ENCODE data around the gene TACR1. TPM values are rescaled to one million over a fixed set of nuclear protein-coding genes. Genes with fewer than 3 reads are reported as not detected.

Gene TACR1
- total and polyA plus RNA-seq, 3 experiments from 2014 or later, result not detected

- Histone ChIP-seq H3K27me3 (ENCODE audit: insufficient read depth, low read length, poor library complexity, severe bottlenecking) (no peaks in the 10 kb centered on the region), H3K36me3 (ENCODE audit: insufficient read depth, low read length) (no peaks in the 10 kb centered on the region), H3K4me1 (ENCODE audit: insufficient read depth, low read length) (no peaks in the 10 kb centered on the region), H3K27ac (ENCODE audit: low read depth, low read length) (no peak overlapping the region), H3K9me3 (ENCODE audit: low read length) (no peaks in the 10 kb centered on the region), H3K4me3 (ENCODE audit: low read length) (no peak overlapping the region)
- no peaks in the 10 kb centered on the region for H3K4me1 Mint-ChIP-seq
- H3K9me3 Mint-ChIP-seq, result no peaks in the 10 kb centered on the region
- H3K4me3 Mint-ChIP-seq, result no peak overlapping the region
- ChIA-PET POLR2A (no interaction called here), CTCF (no interaction called here)
- H3K27me3 Mint-ChIP-seq, result peaks cover 8 to 9% of the 10 kb centered on the region in 2 donors
- DNase-seq, result no peak
- no peaks in the 10 kb centered on the region for H3K36me3 Mint-ChIP-seq
- no peak overlapping the region for H3K27ac Mint-ChIP-seq
These were observed 60.8 kb downstream of the TACR1 start for GRCh38 chr2:75138528-75138927.

- H3K4me3 Mint-ChIP-seq, result no peak overlapping the region
- peaks cover 4 to 6% of the 10 kb centered on the region in 2 donors for H3K27me3 Mint-ChIP-seq
- Histone ChIP-seq H3K27ac (ENCODE audit: low read depth, low read length) (no peak overlapping the region), H3K36me3 (ENCODE audit: insufficient read depth, low read length) (no peaks in the 10 kb centered on the region), H3K9me3 (ENCODE audit: low read length) (no peaks in the 10 kb centered on the region), H3K27me3 (ENCODE audit: insufficient read depth, low read length, poor library complexity, severe bottlenecking) (no peaks in the 10 kb centered on the region), H3K4me3 (ENCODE audit: low read length) (no peak overlapping the region), H3K4me1 (ENCODE audit: insufficient read depth, low read length) (no peaks in the 10 kb centered on the region)
- no peak overlapping the region for H3K27ac Mint-ChIP-seq
- ChIA-PET CTCF (no interaction called here), POLR2A (no interaction called here)
- no peak for DNase-seq
- no peaks in the 10 kb centered on the region for H3K36me3 Mint-ChIP-seq
- H3K4me1 Mint-ChIP-seq, result no peaks in the 10 kb centered on the region
- no peaks in the 10 kb centered on the region for H3K9me3 Mint-ChIP-seq
These were observed 63.4 kb downstream of the TACR1 start for GRCh38 chr2:75135776-75136400.

- H3K27me3 Mint-ChIP-seq, result peaks cover 4 to 6% of the 10 kb centered on the region in 2 donors
- no peak for DNase-seq
- no peak overlapping the region for H3K4me3 ChIP-seq (ENCODE audit: low read length)
- no peaks in the 10 kb centered on the region for H3K9me3 ChIP-seq (ENCODE audit: low read length)
- CTCF ChIA-PET, result no interaction called here
- H3K4me1 Mint-ChIP-seq, result no peaks in the 10 kb centered on the region
- no peaks in the 10 kb centered on the region for H3K27me3 ChIP-seq (ENCODE audit: insufficient read depth, low read length, poor library complexity, severe bottlenecking)
- no peaks in the 10 kb centered on the region for H3K36me3 Mint-ChIP-seq
- POLR2A ChIA-PET, result no interaction called here
- no peak overlapping the region for H3K27ac Mint-ChIP-seq
- no peak overlapping the region for H3K4me3 Mint-ChIP-seq
- no peak overlapping the region for H3K27ac ChIP-seq (ENCODE audit: low read depth, low read length)
- H3K4me1 ChIP-seq (ENCODE audit: insufficient read depth, low read length), result no peaks in the 10 kb centered on the region
- no peaks in the 10 kb centered on the region for H3K36me3 ChIP-seq (ENCODE audit: insufficient read depth, low read length)
- peaks cover 0 to 3% (median 0%) of the 10 kb centered on the region in 5 donors for H3K9me3 Mint-ChIP-seq
These were observed 64.5 kb downstream of the TACR1 start for GRCh38 chr2:75134860-75135259.

- Histone ChIP-seq H3K4me1 (ENCODE audit: insufficient read depth, low read length) (no peaks in the 10 kb centered on the region), H3K27me3 (ENCODE audit: insufficient read depth, low read length, poor library complexity, severe bottlenecking) (no peaks in the 10 kb centered on the region), H3K27ac (ENCODE audit: low read depth, low read length) (no peak overlapping the region), H3K36me3 (ENCODE audit: insufficient read depth, low read length) (no peaks in the 10 kb centered on the region), H3K4me3 (ENCODE audit: low read length) (no peak overlapping the region), H3K9me3 (ENCODE audit: low read length) (no peaks in the 10 kb centered on the region)
- DNase-seq, result no peak
- ChIA-PET CTCF (no interaction called here), POLR2A (no interaction called here)
- Mint-ChIP-seq H3K4me1 (no peaks in the 10 kb centered on the region), H3K36me3 (no peaks in the 10 kb centered on the region), H3K9me3 (peaks cover 0 to 3% (median 0%) of the 10 kb centered on the region in 5 donors), H3K27me3 (peaks cover 4 to 6% of the 10 kb centered on the region in 2 donors), H3K27ac (no peak overlapping the region), H3K4me3 (no peak overlapping the region)
These were observed 65.4 kb downstream of the TACR1 start for GRCh38 chr2:75133621-75134570.

- H3K36me3 ChIP-seq (ENCODE audit: insufficient read depth, low read length), result no peaks in the 10 kb centered on the region
- no peak overlapping the region for H3K27ac ChIP-seq (ENCODE audit: low read depth, low read length)
- H3K9me3 ChIP-seq (ENCODE audit: low read length), result no peaks in the 10 kb centered on the region
- no peak overlapping the region for H3K4me3 Mint-ChIP-seq
- no peak overlapping the region for H3K27ac Mint-ChIP-seq
- ChIA-PET CTCF (no interaction called here), POLR2A (no interaction called here)
- no peaks in the 10 kb centered on the region for H3K4me1 Mint-ChIP-seq
- peaks cover 0 to 6% (median 4%) of the 10 kb centered on the region in 3 donors for H3K36me3 Mint-ChIP-seq
- no peaks in the 10 kb centered on the region for H3K4me1 ChIP-seq (ENCODE audit: insufficient read depth, low read length)
- no peak for DNase-seq
- H3K4me3 ChIP-seq (ENCODE audit: low read length), result no peak overlapping the region
- H3K27me3 ChIP-seq (ENCODE audit: insufficient read depth, low read length, poor library complexity, severe bottlenecking), result no peaks in the 10 kb centered on the region
- peaks cover 0 to 11% (median 2%) of the 10 kb centered on the region in 5 donors for H3K9me3 Mint-ChIP-seq
- H3K27me3 Mint-ChIP-seq, result no peaks in the 10 kb centered on the region
These were observed 69.1 kb downstream of the TACR1 start for GRCh38 chr2:75130171-75130570.

GRCh38 chr2:75123876-75124275 is 75.4 kb downstream of the TACR1 start:
- ChIA-PET CTCF (no interaction called here), POLR2A (no interaction called here)
- Histone ChIP-seq H3K4me3 (ENCODE audit: low read length) (no peak overlapping the region), H3K4me1 (ENCODE audit: insufficient read depth, low read length) (no peaks in the 10 kb centered on the region), H3K27me3 (ENCODE audit: insufficient read depth, low read length, poor library complexity, severe bottlenecking) (no peaks in the 10 kb centered on the region), H3K36me3 (ENCODE audit: insufficient read depth, low read length) (no peaks in the 10 kb centered on the region), H3K27ac (ENCODE audit: low read depth, low read length) (no peak overlapping the region), H3K9me3 (ENCODE audit: low read length) (no peaks in the 10 kb centered on the region)
- Mint-ChIP-seq H3K4me3 (no peak overlapping the region), H3K9me3 (peaks cover 0 to 9% (median 2%) of the 10 kb centered on the region in 5 donors), H3K4me1 (no peaks in the 10 kb centered on the region), H3K36me3 (peaks cover 0 to 6% (median 4%) of the 10 kb centered on the region in 3 donors), H3K27ac (no peak overlapping the region), H3K27me3 (no peaks in the 10 kb centered on the region)
- DNase-seq, result no peak

- Mint-ChIP-seq H3K9me3 (peaks cover 0 to 2% (median 0%) of the 10 kb centered on the region in 5 donors), H3K4me1 (no peaks in the 10 kb centered on the region), H3K27me3 (no peaks in the 10 kb centered on the region), H3K4me3 (no peak overlapping the region), H3K36me3 (no peaks in the 10 kb centered on the region), H3K27ac (no peak overlapping the region)
- H3K27me3 ChIP-seq (ENCODE audit: insufficient read depth, low read length, poor library complexity, severe bottlenecking), result no peaks in the 10 kb centered on the region
- H3K9me3 ChIP-seq (ENCODE audit: low read length), result no peaks in the 10 kb centered on the region
- ChIA-PET CTCF (no interaction called here), POLR2A (no interaction called here)
- no peaks in the 10 kb centered on the region for H3K36me3 ChIP-seq (ENCODE audit: insufficient read depth, low read length)
- no peak overlapping the region for H3K27ac ChIP-seq (ENCODE audit: low read depth, low read length)
- H3K4me1 ChIP-seq (ENCODE audit: insufficient read depth, low read length), result no peaks in the 10 kb centered on the region
- no peak for DNase-seq
- no peak overlapping the region for H3K4me3 ChIP-seq (ENCODE audit: low read length)
These were observed 86.0 kb downstream of the TACR1 start for GRCh38 chr2:75113231-75113869.

- no peak overlapping the region for H3K4me3 Mint-ChIP-seq
- CTCF ChIA-PET, result no interaction called here
- no peaks in the 10 kb centered on the region for H3K9me3 ChIP-seq (ENCODE audit: low read length)
- peaks cover 0 to 5% (median 0%) of the 10 kb centered on the region in 3 donors for H3K36me3 Mint-ChIP-seq
- no peaks in the 10 kb centered on the region for H3K4me1 Mint-ChIP-seq
- POLR2A ChIA-PET, result no interaction called here
- H3K27ac ChIP-seq (ENCODE audit: low read depth, low read length), result no peak overlapping the region
- H3K4me3 ChIP-seq (ENCODE audit: low read length), result no peak overlapping the region
- H3K27me3 ChIP-seq (ENCODE audit: insufficient read depth, low read length, poor library complexity, severe bottlenecking), result no peaks in the 10 kb centered on the region
- DNase-seq, result no peak
- H3K4me1 ChIP-seq (ENCODE audit: insufficient read depth, low read length), result no peaks in the 10 kb centered on the region
- no peak overlapping the region for H3K27ac Mint-ChIP-seq
- no peaks in the 10 kb centered on the region for H3K36me3 ChIP-seq (ENCODE audit: insufficient read depth, low read length)
- H3K27me3 Mint-ChIP-seq, result no peaks in the 10 kb centered on the region
- H3K9me3 Mint-ChIP-seq, result no peaks in the 10 kb centered on the region
These were observed 90.3 kb downstream of the TACR1 start for GRCh38 chr2:75108937-75109482.

All from CD8-positive, alpha-beta memory T cell (primary cell).